H9 (cell line): Measurements from ENCODE around the gene SYNC. TPM values are rescaled to one million over a fixed set of nuclear protein-coding genes. Genes with fewer than 3 reads are reported as not detected.
"Not testable (repeated sequence)": the region's sequence is repeated elsewhere in the genome, so short reads cannot be mapped to it uniquely, and the experiment has no call there.

Experiments
- DNase-seq: peaks from one replicate; pipeline ENCODE4 v3.0.0-alpha.2; 2017
- H2AFZ ChIP-seq: one replicate; pipeline ENCODE4 v1.6.1; 2013; ENCODE audit warnings: mild to moderate bottlenecking, low read length, control low read depth, moderate library complexity
- H2AK5ac ChIP-seq: 2 replicates; pipeline ENCODE4 v1.6.1; 2013; ENCODE audit warnings: low read length, control low read depth, mixed read lengths; ENCODE audit not compliant: insufficient read length
- H2BK120ac ChIP-seq: one replicate; pipeline ENCODE4 v1.6.1; 2013; ENCODE audit warnings: low read depth, mild to moderate bottlenecking, low read length, control low read depth, inconsistent platforms; ENCODE audit not compliant: poor library complexity, severe bottlenecking
- H2BK12ac ChIP-seq: 2 replicates; pipeline ENCODE4 v1.6.1; 2013; ENCODE audit warnings: low read length, control low read depth, mixed read lengths, low read depth; ENCODE audit not compliant: insufficient read length
- H2BK15ac ChIP-seq: 2 replicates; pipeline ENCODE4 v1.6.1; 2013; ENCODE audit warnings: low read depth, low read length, control low read depth
- H2BK20ac ChIP-seq: one replicate; pipeline ENCODE4 v1.6.1; 2013; ENCODE audit warnings: low read depth, mild to moderate bottlenecking, low read length, control low read depth, inconsistent platforms; ENCODE audit not compliant: poor library complexity, severe bottlenecking
- H2BK5ac ChIP-seq: 2 replicates; pipeline ENCODE4 v1.6.1; 2013; ENCODE audit warnings: low read length, control low read depth, mixed read lengths; ENCODE audit not compliant: insufficient read length
- H3K14ac ChIP-seq: 2 replicates; pipeline ENCODE4 v1.6.1; 2013; ENCODE audit warnings: low read length, control low read depth; ENCODE audit not compliant: insufficient read depth
- H3K18ac ChIP-seq: 2 replicates; pipeline ENCODE4 v1.6.1; 2013; ENCODE audit warnings: low read depth, mild to moderate bottlenecking, mixed read lengths, low read length, control low read depth; ENCODE audit not compliant: insufficient read length
- H3K23ac ChIP-seq: 2 replicates; pipeline ENCODE4 v1.6.1; 2013; ENCODE audit warnings: low read length, control low read depth, mixed read lengths, low read depth; ENCODE audit not compliant: insufficient read length
- H3K23me2 ChIP-seq: 2 replicates; pipeline ENCODE4 v1.6.1; 2013; ENCODE audit warnings: low read depth, mild to moderate bottlenecking, mixed read lengths, low read length, control low read depth; ENCODE audit not compliant: insufficient read length, poor library complexity, severe bottlenecking
- H3K27ac ChIP-seq: 2 replicates; pipeline ENCODE4 v1.5.1; 2013; ENCODE audit warnings: low read length, control low read depth, mixed read lengths, low read depth; ENCODE audit not compliant: insufficient read length
- H3K27me3 ChIP-seq: 2 replicates; pipeline ENCODE4 v1.6.1; 2013; ENCODE audit warnings: low read length, control low read depth, inconsistent platforms; ENCODE audit not compliant: insufficient read depth
- H3K4ac ChIP-seq: 2 replicates; pipeline ENCODE4 v1.6.1; 2013; ENCODE audit warnings: low read depth, mild to moderate bottlenecking, control low read depth, inconsistent platforms, low read length, moderate library complexity
- H3K4me1 ChIP-seq: 2 replicates; pipeline ENCODE4 v1.6.1; 2013; ENCODE audit warnings: low read length, control low read depth, inconsistent platforms; ENCODE audit not compliant: insufficient read depth
- H3K4me2 ChIP-seq: 2 replicates; pipeline ENCODE4 v1.6.1; 2013; ENCODE audit warnings: low read length, control low read depth, mixed read lengths; ENCODE audit not compliant: insufficient read length, insufficient read depth
- H3K56ac ChIP-seq: 2 replicates; pipeline ENCODE4 v1.6.1; 2013; ENCODE audit warnings: low read depth, mild to moderate bottlenecking, mixed read lengths, low read length, control low read depth; ENCODE audit not compliant: insufficient read length
- H3K79me1 ChIP-seq: 2 replicates; pipeline ENCODE4 v1.6.1; 2013; ENCODE audit warnings: low read depth, mild to moderate bottlenecking, moderate library complexity, low read length, control low read depth, inconsistent platforms; ENCODE audit not compliant: insufficient read depth, poor library complexity, severe bottlenecking
- H3K79me2 ChIP-seq: 2 replicates; pipeline ENCODE4 v1.6.1; 2013; ENCODE audit warnings: low read length, control low read depth, inconsistent platforms; ENCODE audit not compliant: insufficient read depth
- H3K9ac ChIP-seq: 2 replicates; pipeline ENCODE4 v1.6.1; 2013; ENCODE audit warnings: low read length, control low read depth, mixed read lengths; ENCODE audit not compliant: insufficient read length; ENCODE audit errors: extremely low read depth
- H3K9me3 ChIP-seq: one replicate; pipeline ENCODE4 v1.6.1; 2013; ENCODE audit warnings: low read depth, low read length, inconsistent platforms; ENCODE audit not compliant: control insufficient read depth
- H3T11ph ChIP-seq: one replicate; pipeline ENCODE4 v1.6.1; 2013; ENCODE audit warnings: mild to moderate bottlenecking, low read length, control low read depth, inconsistent platforms
- H4K20me1 ChIP-seq: one replicate; pipeline ENCODE4 v1.6.1; 2013; ENCODE audit not compliant: control insufficient read depth, insufficient read length, insufficient read depth
- H4K5ac ChIP-seq: 2 replicates; pipeline ENCODE4 v1.6.1; 2013; ENCODE audit warnings: low read depth, mild to moderate bottlenecking, mixed read lengths, low read length, control low read depth; ENCODE audit not compliant: insufficient read length
- H4K8ac ChIP-seq: replicated peaks from 2 replicates; pipeline ENCODE4 v1.6.1; 2013; ENCODE audit warnings: low read length, control low read depth, mixed read lengths, low read depth; ENCODE audit not compliant: insufficient read length
- H4K91ac ChIP-seq: 2 replicates; pipeline ENCODE4 v1.6.1; 2013; ENCODE audit warnings: low read depth, mild to moderate bottlenecking, moderate library complexity, mixed read lengths, low read length, control low read depth; ENCODE audit not compliant: insufficient read length
- H3K27ac Mint-ChIP-seq, 3 experiments: 2 replicates in 2 of 3; 3 replicates in 1 of 3; pipeline ENCODE4 v1.8.0; 2020 to 2021; ENCODE audit warnings: mixed read lengths in 3 of 3, mild to moderate bottlenecking in 1 of 3, moderate library complexity in 1 of 3
- H3K27me3 Mint-ChIP-seq: 2 replicates; pipeline ENCODE4 v1.8.0; 2021; ENCODE audit warnings: low read depth, mild to moderate bottlenecking, moderate library complexity, mixed read lengths
- H3K36me3 Mint-ChIP-seq, 3 experiments: 2 replicates in 2 of 3; 3 replicates in 1 of 3; pipeline ENCODE4 v1.8.0; 2020 to 2021; ENCODE audit warnings: low read depth in 3 of 3, mixed read lengths in 3 of 3; ENCODE audit not compliant: insufficient read depth in 1 of 3
- H3K4me1 Mint-ChIP-seq, 2 experiments: 2 replicates each; pipeline ENCODE4 v1.8.0; 2020; ENCODE audit warnings: mixed read lengths in 2 of 2
- H3K4me3 Mint-ChIP-seq, 2 experiments: 2 replicates in 1 of 2; 3 replicates in 1 of 2; pipeline ENCODE4 v1.8.0; 2020 to 2021; ENCODE audit warnings: mild to moderate bottlenecking in 2 of 2, mixed read lengths in 2 of 2, moderate library complexity in 1 of 2
- H3K9me3 Mint-ChIP-seq, 2 experiments: 2 replicates in 1 of 2; 3 replicates in 1 of 2; pipeline ENCODE4 v1.8.0; 2020; ENCODE audit warnings: mild to moderate bottlenecking in 2 of 2, mixed read lengths in 2 of 2, moderate library complexity in 1 of 2
- CTCF ChIP-seq: fragments of 200-600 bp; sonication (generic); conservative IDR thresholded peaks from 3 replicates; pipeline ENCODE4 v1.8.0; 2021; ENCODE audit warnings: antibody characterized with exemption, mild to moderate bottlenecking
- WGBS: extraction: QIAGEN DNeasy Blood & Tissue Kit; methylation state at CpG from one replicate; pipeline ENCODE4 v1.1.7; 2013; ENCODE audit warnings: missing lambda C conversion rate, low lambda C conversion rate, mixed read lengths; ENCODE audit not compliant: insufficient read length; ENCODE audit errors: extremely low coverage; 5-methylcytosine and 5-hydroxymethylcytosine counted together
- total RNA-seq: library from RNA; stranded (reverse); gene quantifications from 2 replicates; pipeline ENCODE4 v1.2.1, GENCODE V29; 2021

Gene SYNC
- total RNA-seq, 1 experiment from 2014 or later = 0.15 TPM

GRCh38 chr1:32676945-32677344, 25.6 kb downstream of the SYNC start:
- Mint-ChIP-seq H3K27me3 (no peaks in the 10 kb centered on the region), H3K4me3 (no peak overlapping the region), H3K36me3 (peaks cover 67 to 96% (median 84%) of the 10 kb centered on the region in 3 experiments), H3K27ac (no peak overlapping the region), H3K9me3 (no peaks in the 10 kb centered on the region), H3K4me1 (no peaks in the 10 kb centered on the region)
- Histone ChIP-seq H3K9ac (no peak overlapping the region), H2AK5ac (no peak overlapping the region), H3K23me2 (no peaks in the 10 kb centered on the region), H3K18ac (no peak overlapping the region), H2BK12ac (no peak overlapping the region), H2BK5ac (no peak overlapping the region), H3K56ac (no peak overlapping the region), H4K20me1 (no peaks in the 10 kb centered on the region), H2BK15ac (no peak overlapping the region), H4K91ac (no peak overlapping the region), H3K14ac (no peak overlapping the region), H3K4ac (no peak overlapping the region), H3K27me3 (no peaks in the 10 kb centered on the region), H3K23ac (no peak overlapping the region), H3K4me1 (no peaks in the 10 kb centered on the region), H3K79me2 (no peaks in the 10 kb centered on the region), H3K27ac (no peak overlapping the region), H3T11ph (no peak overlapping the region), H2BK20ac (no peak overlapping the region), H3K79me1 (no peaks in the 10 kb centered on the region), H3K9me3 (no peaks in the 10 kb centered on the region), H2AFZ (no peak overlapping the region), H3K4me2 (no peak overlapping the region), H2BK120ac (no peak overlapping the region), H4K5ac (no peak overlapping the region), H4K8ac (no peak overlapping the region)
- DNase-seq = no peak
- TF ChIP-seq CTCF = no peak
- no CpG with 5 or more reads among the region's 3 CpGs for WGBS

GRCh38 chr1:32668716-32669115, 33.9 kb downstream of the SYNC start:
- not testable (repeated sequence) for H4K20me1 ChIP-seq, H2BK12ac ChIP-seq, H4K8ac ChIP-seq, H3K27ac ChIP-seq, H3K4me1 Mint-ChIP-seq, H2BK15ac ChIP-seq, H2BK20ac ChIP-seq, H3T11ph ChIP-seq, H3K79me2 ChIP-seq, H4K5ac ChIP-seq, H4K91ac ChIP-seq, H3K18ac ChIP-seq, H3K4me2 ChIP-seq, H3K27me3 Mint-ChIP-seq, H2AFZ ChIP-seq, H3K9me3 ChIP-seq, H3K9me3 Mint-ChIP-seq, H3K4me3 Mint-ChIP-seq, H2BK5ac ChIP-seq, H3K14ac ChIP-seq, H3K23me2 ChIP-seq, H2AK5ac ChIP-seq, DNase-seq, H3K27me3 ChIP-seq, H2BK120ac ChIP-seq, H3K56ac ChIP-seq, H3K4me1 ChIP-seq, H3K4ac ChIP-seq, H3K79me1 ChIP-seq, H3K9ac ChIP-seq, H3K23ac ChIP-seq
- WGBS = no CpG with 5 or more reads among the region's 5 CpGs
- peak overlapping the region in 1 of 3 experiments; percentile 74; a peak in 1 of 7 replicates for H3K27ac Mint-ChIP-seq
- peaks cover 66 to 92% (median 89%) of the 10 kb centered on the region in 3 experiments for H3K36me3 Mint-ChIP-seq
